Endothelial cell of umbilical vein (primary cell): ENCODE results near the gene PLAC8.
"Not testable (repeated sequence)": the region's sequence is repeated elsewhere in the genome, so short reads cannot be mapped to it uniquely, and the experiment has no call there.

Experiments
- EZH2 ChIP-seq: IDR thresholded peaks from 2 replicates; pipeline ENCODE4 v1.6.1; 2012; ENCODE audit warnings: borderline replicate concordance, low read depth, mild to moderate bottlenecking, moderate library complexity, low read length, inconsistent platforms; ENCODE audit not compliant: severe bottlenecking
- FOS ChIP-seq: IDR thresholded peaks from 2 replicates; pipeline ENCODE4 v1.6.1; 2011; ENCODE audit warnings: mild to moderate bottlenecking, low read length, moderate library complexity, borderline replicate concordance; ENCODE audit not compliant: insufficient read depth
- JUN ChIP-seq: IDR thresholded peaks from 2 replicates; pipeline ENCODE4 v1.6.1; 2011; ENCODE audit warnings: borderline replicate concordance, low read depth; ENCODE audit not compliant: insufficient read length, insufficient read depth
- MYC ChIP-seq: IDR thresholded peaks from one replicate; pipeline ENCODE4 v1.6.1; 2011; ENCODE audit warnings: mild to moderate bottlenecking, low read depth, low read length
- POLR2A ChIP-seq: IDR thresholded peaks from 2 replicates; pipeline ENCODE4 v1.6.1; 2012; ENCODE audit warnings: low read depth, mild to moderate bottlenecking, control low read depth, low read length
- POLR2AphosphoS5 ChIP-seq: IDR thresholded peaks from 2 replicates; pipeline ENCODE4 v1.6.1; 2012; ENCODE audit warnings: low read depth, mild to moderate bottlenecking, control low read depth, low read length, moderate library complexity; ENCODE audit not compliant: insufficient read depth
- TF ChIP-seq, protein P1 (sequence below), 2 donors: IDR thresholded peaks; 1 replicate in 1 of 2; 2 replicates in 1 of 2; pipeline ENCODE4 v1.5.1; 2011; ENCODE audit warnings: low read length in 2 of 2, mild to moderate bottlenecking in 2 of 2, moderate library complexity in 2 of 2, control low read depth in 1 of 2, inconsistent platforms in 1 of 2, low read depth in 1 of 2; ENCODE audit not compliant: insufficient read depth in 1 of 2; ENCODE audit errors: extremely low read depth in 1 of 2
- TF ChIP-seq, protein P2 (sequence below): IDR thresholded peaks from 2 replicates; pipeline ENCODE4 v1.6.1; 2011; ENCODE audit not compliant: insufficient read depth, insufficient read length

DNA sequence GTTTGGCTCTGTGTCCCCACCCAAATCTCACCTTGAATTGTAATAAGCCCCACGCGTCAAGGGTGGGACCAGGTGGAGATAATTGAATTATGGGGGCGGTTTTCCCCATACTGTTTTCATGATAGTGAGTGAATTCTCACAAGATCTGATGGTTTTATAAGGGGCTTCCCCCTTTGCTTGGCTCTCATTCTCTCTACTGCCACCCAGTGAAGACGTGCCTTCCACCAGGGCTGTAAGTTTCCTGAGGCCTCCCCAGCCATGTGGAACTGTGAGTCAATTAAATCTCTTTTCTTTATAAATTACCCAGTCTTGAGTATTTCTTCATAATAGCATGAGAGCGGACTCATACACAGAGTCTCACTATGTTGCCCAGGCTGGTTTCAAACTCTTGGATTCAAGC is 31.2 kb upstream of the PLAC8 start:
- TF ChIP-seq POLR2A, FOS, EZH2, POLR2AphosphoS5, MYC, JUN: not testable (repeated sequence)
- TF ChIP-seq, protein P1, sequence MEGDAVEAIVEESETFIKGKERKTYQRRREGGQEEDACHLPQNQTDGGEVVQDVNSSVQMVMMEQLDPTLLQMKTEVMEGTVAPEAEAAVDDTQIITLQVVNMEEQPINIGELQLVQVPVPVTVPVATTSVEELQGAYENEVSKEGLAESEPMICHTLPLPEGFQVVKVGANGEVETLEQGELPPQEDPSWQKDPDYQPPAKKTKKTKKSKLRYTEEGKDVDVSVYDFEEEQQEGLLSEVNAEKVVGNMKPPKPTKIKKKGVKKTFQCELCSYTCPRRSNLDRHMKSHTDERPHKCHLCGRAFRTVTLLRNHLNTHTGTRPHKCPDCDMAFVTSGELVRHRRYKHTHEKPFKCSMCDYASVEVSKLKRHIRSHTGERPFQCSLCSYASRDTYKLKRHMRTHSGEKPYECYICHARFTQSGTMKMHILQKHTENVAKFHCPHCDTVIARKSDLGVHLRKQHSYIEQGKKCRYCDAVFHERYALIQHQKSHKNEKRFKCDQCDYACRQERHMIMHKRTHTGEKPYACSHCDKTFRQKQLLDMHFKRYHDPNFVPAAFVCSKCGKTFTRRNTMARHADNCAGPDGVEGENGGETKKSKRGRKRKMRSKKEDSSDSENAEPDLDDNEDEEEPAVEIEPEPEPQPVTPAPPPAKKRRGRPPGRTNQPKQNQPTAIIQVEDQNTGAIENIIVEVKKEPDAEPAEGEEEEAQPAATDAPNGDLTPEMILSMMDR (IDR thresholded peaks at IDR 0.05; ENCODE audit: extremely low read depth in 1 of 2, insufficient read depth in 1 of 2, low read depth in 1 of 2, low read length in 2 of 2): not testable (repeated sequence)
- TF ChIP-seq, protein P2, sequence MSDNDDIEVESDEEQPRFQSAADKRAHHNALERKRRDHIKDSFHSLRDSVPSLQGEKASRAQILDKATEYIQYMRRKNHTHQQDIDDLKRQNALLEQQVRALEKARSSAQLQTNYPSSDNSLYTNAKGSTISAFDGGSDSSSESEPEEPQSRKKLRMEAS: not testable (repeated sequence)
